ENCODE data around the gene MDFIC.

GRCh38 chr7:114889646-114890285 is 32.1 kb upstream of the MDFIC start:
- TF ChIP-seq CTCF (conservative IDR thresholded peaks at IDR 0.05): no peak
- no peak for TF ChIP-seq ZFX (IDR thresholded peaks at IDR 0.05)
